Motor neuron (in vitro differentiated cells): ENCODE measurements around the gene C1QTNF9B. TPM values are rescaled to one million over a fixed set of nuclear protein-coding genes. Genes with fewer than 3 reads are reported as not detected.
A peak's percentile ranks its signal among the peaks of the same experiment; 100 is the strongest.

Experiments used
- ATAC-seq, 8 experiments: fragments of 200-7000 bp; cut with Tn5 transposase; replicated peaks in 6 of 8; 2 replicates each; pipeline ENCODE4 v1.8.0; 2021; ENCODE audit warnings: mild to moderate bottlenecking in 8 of 8, moderate library complexity in 8 of 8
- H3K27ac ChIP-seq, 2 donors: fragments of 250-450 bp; sonication (Bioruptor Pico); 2 replicates each; pipeline ENCODE4 v1.9.0; 2021; ENCODE audit warnings: antibody characterized with exemption in 2 of 2, mild to moderate bottlenecking in 2 of 2, moderate library complexity in 1 of 2
- H3K4me1 ChIP-seq, 2 donors: fragments of 250-450 bp; sonication (Bioruptor Pico); replicated peaks in 1 of 2; 2 replicates each; pipeline ENCODE4 v1.6.1; 2021; ENCODE audit warnings: antibody characterized with exemption in 2 of 2, mild to moderate bottlenecking in 2 of 2, moderate library complexity in 1 of 2
- H3K4me3 ChIP-seq, 5 donors: fragments of 250-450 bp; sonication (Bioruptor Pico); 2 replicates each; pipeline ENCODE4 v1.9.0; 2021; ENCODE audit warnings: antibody characterized with exemption in 5 of 5, mild to moderate bottlenecking in 5 of 5, moderate library complexity in 4 of 5
- WGBS, 10 experiments: fragments of 450-650 bp; shearing (Covaris generic); methylation state at CpG; one replicate each; pipeline ENCODE4 v1.0.0; 2022; 5-methylcytosine and 5-hydroxymethylcytosine counted together
- in situ Hi-C, 9 experiments: fragments of 400-800 bp; cut with MboI; loops; one replicate each; pipeline ENCODE4 v1.15.0; 2021; ENCODE audit warnings: low sequenced_read_pairs in 9 of 9, low pct_unique_long_range_greater_than_20kb in 2 of 9; ENCODE audit not compliant: unreplicated experiment in 9 of 9
- total RNA-seq, 8 experiments: library from RNA; unstranded; fragments of 300-600 nt; gene quantifications; 2 replicates each; pipeline versions ENCODE4 v1.2.3 to v1.2.4, GENCODE V29; 2022

The C1QTNF9B gene
- total RNA-seq, 8 experiments from 2014 or later: 0.27 to 1.4 (median 0.64) TPM; not detected in 1

DNA sequence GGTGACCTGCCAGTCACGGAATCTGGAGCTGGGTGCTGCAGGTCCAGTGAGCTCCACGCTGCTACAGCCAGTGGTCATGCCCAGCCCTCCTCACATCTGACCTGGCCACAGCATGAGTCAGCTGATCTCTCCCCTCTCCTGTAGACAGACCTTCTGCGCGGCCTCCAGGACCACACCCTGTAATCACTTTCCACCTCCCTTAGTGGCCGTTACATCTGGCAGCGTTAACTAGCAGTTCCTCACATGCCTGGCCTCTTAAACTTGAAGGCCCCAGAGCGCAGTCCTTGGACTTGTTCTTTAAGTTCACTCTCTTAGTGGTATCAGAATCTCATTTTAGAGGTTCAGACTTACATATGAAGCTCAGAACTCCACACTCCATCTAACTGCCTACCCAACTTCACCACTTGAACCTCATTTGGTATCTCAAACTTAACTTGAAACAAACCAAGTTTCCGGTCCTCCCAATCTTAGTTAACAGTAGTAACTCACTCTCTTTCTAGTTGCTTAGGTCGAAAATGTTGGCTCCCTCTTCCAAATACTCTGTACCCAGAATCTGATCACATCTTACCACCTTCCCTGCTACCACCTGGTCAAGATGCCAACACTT is 30.8 kb downstream of the C1QTNF9B start:
- no peaks in the 10 kb centered on the region for H3K4me1 ChIP-seq
- in situ Hi-C loops: loop anchor here in 4 of 9 experiments (25.0 kb wide), 2 partner anchors 279 to 404 kb away; no protein-coding TSS in a partner anchor
- no peak overlapping the region for H3K27ac ChIP-seq
- WGBS, 10 experiments: 80 to 100% (median 98%) methylated on average over 1 to 5 of the region's 9 CpGs; no CpG with 5 or more reads in 2 of the 10 experiments
- H3K4me3 ChIP-seq: no peak overlapping the region
- peak in 4 of 8 experiments; percentile 32 to 71 (median 51) for ATAC-seq

DNA sequence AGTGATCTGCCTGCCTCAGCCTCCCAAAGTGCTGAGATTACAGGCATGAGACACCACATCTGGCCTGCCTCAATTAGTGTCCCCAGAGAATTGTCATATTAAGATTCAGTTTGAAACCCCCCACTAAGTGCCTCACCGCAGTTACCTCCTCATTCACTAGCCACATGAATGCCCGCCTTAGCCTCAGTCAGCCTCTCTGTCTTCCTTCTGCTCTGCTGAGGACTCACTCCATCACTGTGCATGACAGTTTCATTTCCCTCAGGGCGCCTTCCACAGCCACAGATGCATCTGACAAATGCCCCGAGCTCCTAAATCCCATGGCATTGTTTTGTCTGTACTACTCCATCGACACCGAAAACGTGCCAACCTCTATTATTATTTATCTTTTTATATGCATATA is 31.4 kb downstream of the C1QTNF9B start:
- in situ Hi-C loops: loop anchor here in 4 of 9 experiments (25.0 kb wide), 2 partner anchors 279 to 404 kb away; no protein-coding TSS in a partner anchor
- WGBS, 10 experiments: 77 to 100% (median 90%) methylated on average over 1 to 7 of the region's 7 CpGs; no CpG with 5 or more reads in 4 of the 10 experiments
- H3K4me3 ChIP-seq: no peak overlapping the region

DNA sequence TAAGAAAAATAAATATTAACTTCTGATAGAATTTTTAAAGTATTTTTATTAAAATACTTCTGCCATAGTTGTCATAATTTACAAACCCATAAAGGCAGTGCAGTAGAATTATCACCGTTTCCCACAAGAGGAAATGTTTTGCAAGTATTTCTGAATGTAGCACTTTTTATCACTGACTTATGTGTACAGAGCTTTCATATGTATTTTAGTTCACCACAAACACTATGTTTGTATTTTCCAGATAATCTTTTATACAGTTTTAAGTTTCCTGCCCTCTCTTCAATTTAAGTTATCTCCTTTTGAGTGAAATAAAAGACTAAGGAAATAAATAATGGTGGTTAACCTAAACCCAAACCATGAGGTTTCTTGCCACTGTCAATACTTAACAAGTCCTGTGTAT is 32.3 kb downstream of the C1QTNF9B start:
- in situ Hi-C loops: loop anchor here in 4 of 9 experiments (25.0 kb wide), 2 partner anchors 278 to 403 kb away; no protein-coding TSS in a partner anchor
- Histone ChIP-seq H3K4me3 (no peak overlapping the region), H3K27ac (no peak overlapping the region), H3K4me1 (peaks cover 0 to 3% of the 10 kb centered on the region in 2 donors)
- ATAC-seq: no peak
- WGBS, 10 experiments: 25 to 92% (median 78%) methylated on average over 1 of the region's 1 CpG; no CpG with 5 or more reads in 1 of the 10 experiments

More for the DNA sequence above, 31.4 kb downstream of the C1QTNF9B start:
- H3K27ac ChIP-seq: no peak overlapping the region
- H3K4me1 ChIP-seq: no peaks in the 10 kb centered on the region
- peak in 1 of 8 experiments; percentile 21 for ATAC-seq

DNA sequence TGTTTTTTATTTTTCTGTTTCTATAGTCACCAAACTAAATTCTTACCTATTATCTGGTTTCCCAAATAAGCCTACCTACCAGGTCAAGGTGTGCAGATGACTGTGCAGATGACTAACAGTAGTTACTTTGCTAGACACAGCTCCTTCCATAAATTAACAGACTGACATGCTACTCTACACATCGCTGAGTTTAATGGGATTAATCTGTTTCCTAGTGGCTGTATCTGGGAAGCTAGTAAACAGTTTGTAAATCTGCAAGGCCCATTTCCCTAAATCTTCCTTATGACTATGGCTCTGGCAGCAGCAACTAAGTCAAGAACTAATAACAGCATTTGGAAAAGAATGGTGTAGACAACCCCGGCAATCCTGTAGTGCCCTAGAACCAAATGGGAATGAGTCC is 36.0 kb downstream of the C1QTNF9B start:
- H3K4me3 ChIP-seq: no peak overlapping the region
- H3K4me1 ChIP-seq: peaks cover 0 to 3% of the 10 kb centered on the region in 2 donors
- 67 to 100% (median 90%) methylated on average over 1 to 2 of the region's 2 CpGs; no CpG with 5 or more reads in 1 of the 10 experiments for WGBS, 10 experiments
- H3K27ac ChIP-seq: no peak overlapping the region
- ATAC-seq: no peak
- in situ Hi-C loops: loop anchor here in 4 of 9 experiments (25.0 kb wide), 2 partner anchors 274 to 399 kb away; no protein-coding TSS in a partner anchor

DNA sequence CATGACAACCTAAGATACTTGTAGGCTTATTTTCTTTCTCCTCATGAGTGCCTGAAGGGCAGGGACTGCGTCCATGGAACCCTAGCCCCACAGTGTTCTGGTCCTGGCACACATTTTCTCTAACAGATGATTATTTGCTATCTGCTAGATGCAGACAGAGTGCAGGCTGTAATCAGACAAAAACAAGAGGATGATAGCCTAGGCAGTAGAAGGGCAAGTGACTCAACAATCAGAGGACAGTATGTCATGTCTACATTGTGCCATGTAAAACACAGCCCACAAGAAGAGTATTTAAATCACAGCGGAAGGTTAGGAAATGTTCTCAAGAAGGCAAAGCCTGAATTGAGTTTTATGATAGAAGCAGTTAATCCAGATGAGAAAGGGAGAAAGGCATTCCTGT is 37.4 kb downstream of the C1QTNF9B start:
- in situ Hi-C loops: loop anchor here in 4 of 9 experiments (25.0 kb wide), 2 partner anchors 273 to 398 kb away; no protein-coding TSS in a partner anchor
- WGBS, 10 experiments: 80 to 100% (median 100%) methylated on average over 1 to 2 of the region's 2 CpGs
- Histone ChIP-seq H3K4me3 (no peak overlapping the region), H3K4me1 (peaks cover 0 to 3% of the 10 kb centered on the region in 2 donors), H3K27ac (no peak overlapping the region)
- no peak for ATAC-seq

DNA sequence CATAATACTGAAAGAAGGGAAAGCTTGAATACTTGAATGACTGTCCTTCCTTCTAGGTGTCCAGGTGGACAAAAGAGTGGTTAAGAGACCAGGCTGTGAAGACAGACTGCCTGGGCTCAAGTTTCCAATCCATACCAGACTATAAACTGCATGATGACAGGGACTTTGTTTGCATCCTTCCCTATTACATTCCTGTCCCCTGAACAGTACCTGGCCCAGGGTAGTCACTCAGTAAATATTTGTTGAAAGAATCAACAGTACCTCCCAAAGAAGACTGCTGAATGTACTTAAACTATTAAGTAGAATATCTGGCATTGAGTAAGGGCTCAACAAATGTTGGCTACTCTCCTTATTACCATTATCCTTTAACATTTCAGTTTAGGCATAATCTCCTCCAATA is 37.8 kb downstream of the C1QTNF9B start:
- Histone ChIP-seq H3K27ac (no peak overlapping the region), H3K4me1 (peaks cover 0 to 3% of the 10 kb centered on the region in 2 donors), H3K4me3 (no peak overlapping the region)
- in situ Hi-C loops: loop anchor here in 4 of 9 experiments (25.0 kb wide), 2 partner anchors 272 to 397 kb away; no protein-coding TSS in a partner anchor
- no peak for ATAC-seq

DNA sequence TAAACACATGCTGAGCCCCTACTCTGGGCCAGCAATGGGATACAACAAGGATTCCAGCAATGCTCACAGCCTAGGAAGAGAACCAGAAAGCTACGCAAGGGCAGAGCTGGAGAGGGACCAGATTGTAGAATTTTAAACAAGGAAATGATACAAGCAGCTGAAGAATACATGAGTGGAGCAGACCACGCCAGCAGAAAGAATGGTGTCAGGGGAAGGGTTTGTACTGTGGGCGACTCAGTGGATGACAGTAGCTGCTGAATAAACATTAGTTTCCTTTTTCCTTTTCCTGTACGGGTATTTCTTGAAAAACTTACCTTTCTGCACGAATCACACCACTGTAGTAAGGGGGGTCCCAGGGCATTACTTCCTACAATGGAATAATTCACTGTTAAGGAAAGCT is 38.8 kb downstream of the C1QTNF9B start:
- Histone ChIP-seq H3K4me3 (no peak overlapping the region), H3K27ac (no peak overlapping the region), H3K4me1 (peaks cover 0 to 3% of the 10 kb centered on the region in 2 donors)
- in situ Hi-C loops: loop anchor here in 4 of 9 experiments (25.0 kb wide), 2 partner anchors 271 to 396 kb away; no protein-coding TSS in a partner anchor
- 71 to 100% (median 96%) methylated on average over 1 to 5 of the region's 5 CpGs; no CpG with 5 or more reads in 1 of the 10 experiments for WGBS, 10 experiments
- ATAC-seq: no peak

DNA sequence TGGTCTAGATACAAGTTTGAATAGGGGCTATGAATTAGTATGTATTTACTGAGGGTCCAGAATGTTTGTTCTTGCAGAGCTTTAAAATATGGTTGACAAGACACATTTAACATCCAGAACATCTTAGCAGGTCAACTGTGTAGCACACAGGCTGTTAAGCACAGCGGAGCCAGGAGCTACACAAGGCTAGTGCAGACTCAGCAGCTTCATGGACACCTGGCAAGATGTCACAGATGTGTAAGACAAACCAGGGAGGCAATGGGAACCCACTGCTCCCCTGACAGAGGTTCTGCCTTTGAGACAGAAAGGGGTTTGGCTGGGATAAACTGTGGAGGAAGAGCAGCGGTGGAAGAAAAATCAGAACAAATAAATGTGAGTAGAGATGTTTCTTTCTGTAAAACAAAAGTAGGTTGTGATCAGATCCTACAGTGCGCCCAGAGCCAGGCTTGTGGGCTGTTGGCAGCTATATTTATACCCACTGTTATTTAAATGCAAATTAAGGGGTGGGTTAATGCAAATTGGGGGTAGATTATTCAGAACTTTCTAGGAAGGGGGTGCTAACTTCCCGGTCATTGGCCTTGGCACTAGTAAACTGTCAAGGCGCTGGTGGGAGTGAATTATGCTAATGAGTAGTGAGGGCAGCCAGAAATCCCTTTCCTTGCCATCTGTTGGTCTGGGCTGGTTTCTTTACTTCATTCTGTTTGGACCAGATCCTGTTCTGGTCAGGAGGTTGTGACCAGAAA is 41.1 kb downstream of the C1QTNF9B start:
- in situ Hi-C loops: loop anchor here in 4 of 9 experiments (25.0 kb wide), 2 partner anchors 269 to 394 kb away; no protein-coding TSS in a partner anchor
- no peak overlapping the region for H3K4me3 ChIP-seq
- no peak overlapping the region for H3K27ac ChIP-seq
- WGBS, 10 experiments: 20 to 94% (median 67%) methylated on average over 1 to 4 of the region's 5 CpGs; no CpG with 5 or more reads in 3 of the 10 experiments
- H3K4me1 ChIP-seq: peaks cover 0 to 3% of the 10 kb centered on the region in 2 donors
- ATAC-seq: peak in 7 of 8 experiments; percentile 21 to 91 (median 75)

DNA sequence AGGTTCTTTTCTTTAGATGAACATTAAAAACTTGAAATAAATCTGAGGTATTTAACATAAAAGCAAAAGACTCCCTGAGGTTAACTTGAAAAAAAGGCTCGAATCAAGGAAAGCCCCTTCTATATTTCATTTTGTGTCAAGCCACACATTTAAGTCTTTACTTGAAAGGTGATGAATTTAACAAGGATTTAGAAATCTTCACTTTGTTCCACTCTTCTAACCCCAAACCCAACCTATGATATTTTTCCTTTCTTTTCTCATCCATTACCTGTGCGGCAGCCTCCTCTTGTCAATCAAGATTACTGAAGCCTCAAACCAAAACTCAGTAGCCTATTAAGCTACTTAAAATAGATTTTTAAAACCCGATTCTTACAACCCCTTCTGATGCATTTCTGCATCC is 41.9 kb downstream of the C1QTNF9B start:
- WGBS, 10 experiments: 60 to 100% (median 87%) methylated on average over 1 to 3 of the region's 3 CpGs
- in situ Hi-C loops: loop anchor here in 4 of 9 experiments (25.0 kb wide), 2 partner anchors 268 to 393 kb away; no protein-coding TSS in a partner anchor
- ATAC-seq: no peak
- Histone ChIP-seq H3K4me1 (peaks cover 0 to 2% of the 10 kb centered on the region in 2 donors), H3K4me3 (no peak overlapping the region), H3K27ac (no peak overlapping the region)

DNA sequence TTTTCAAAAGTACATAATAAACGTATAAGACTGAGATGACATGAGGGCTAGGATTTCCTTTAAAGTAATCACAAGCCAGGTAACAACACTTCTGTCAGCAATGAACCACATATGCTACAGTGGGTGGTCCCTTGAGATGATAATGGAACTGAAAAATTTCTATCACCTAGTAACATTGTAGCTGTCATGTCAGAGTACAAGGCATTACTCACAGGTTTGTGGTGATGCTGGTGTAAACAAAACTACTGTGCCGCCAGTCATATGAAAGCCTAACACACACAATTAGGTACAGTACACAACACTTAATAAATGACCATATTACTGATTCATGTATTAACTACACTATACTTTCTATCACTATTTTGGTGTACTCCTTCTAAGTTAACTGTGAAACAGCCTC is 45.0 kb downstream of the C1QTNF9B start:
- Histone ChIP-seq H3K4me1 (no peaks in the 10 kb centered on the region), H3K27ac (no peak overlapping the region), H3K4me3 (no peak overlapping the region)
- 0 to 100% (median 57%) methylated on average over 1 of the region's 2 CpGs; no CpG with 5 or more reads in 5 of the 10 experiments for WGBS, 10 experiments
- in situ Hi-C loops: loop anchor here in 4 of 9 experiments (25.0 kb wide), 2 partner anchors 265 to 390 kb away; no protein-coding TSS in a partner anchor
- ATAC-seq: no peak

DNA sequence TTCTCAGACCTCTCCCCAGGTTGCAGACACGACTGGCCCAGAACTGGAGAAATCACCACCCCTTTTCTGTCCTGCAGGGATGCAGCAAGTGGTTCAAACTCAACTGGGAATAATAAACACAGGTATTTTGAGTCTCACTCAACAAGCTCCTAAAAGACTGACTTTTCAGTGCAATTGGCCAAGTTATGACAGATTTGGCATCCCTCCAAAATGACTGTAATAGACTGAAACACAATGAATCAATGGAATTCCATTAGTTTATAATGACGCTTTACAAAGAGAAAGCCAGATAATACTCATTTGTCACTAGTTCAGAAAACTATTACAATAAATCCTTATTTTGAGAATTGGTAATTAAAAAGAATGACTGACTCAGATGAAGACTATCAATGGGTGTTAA is 46.2 kb downstream of the C1QTNF9B start:
- Histone ChIP-seq H3K27ac (no peak overlapping the region), H3K4me3 (no peak overlapping the region), H3K4me1 (no peaks in the 10 kb centered on the region)
- 50 to 100% (median 94%) methylated on average over 1 to 2 of the region's 2 CpGs; no CpG with 5 or more reads in 1 of the 10 experiments for WGBS, 10 experiments
- no peak for ATAC-seq
- in situ Hi-C loops: loop anchor here in 4 of 9 experiments (25.0 kb wide), 2 partner anchors 264 to 389 kb away; no protein-coding TSS in a partner anchor

DNA sequence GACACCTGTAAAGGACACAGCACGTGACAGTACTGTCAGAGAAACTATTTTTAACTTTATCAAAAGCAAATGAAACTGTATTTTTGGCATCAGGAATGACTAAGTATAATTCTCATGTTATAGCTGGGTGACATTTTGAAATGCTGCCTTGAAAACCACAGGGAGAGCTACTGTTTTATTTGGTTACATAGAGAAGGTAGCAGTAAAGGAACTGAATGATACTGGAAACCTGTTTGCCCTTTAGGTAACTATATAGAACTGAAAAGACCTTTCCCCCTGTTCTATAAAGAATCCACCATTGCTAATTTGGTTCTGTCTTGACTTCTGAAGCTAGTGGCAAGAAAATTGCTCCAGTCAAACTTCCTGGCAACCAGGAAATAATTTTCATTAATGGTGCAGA is 47.2 kb downstream of the C1QTNF9B start:
- ATAC-seq: no peak
- no peak overlapping the region for H3K4me3 ChIP-seq
- 70 to 100% (median 100%) methylated on average over 1 of the region's 1 CpG; no CpG with 5 or more reads in 4 of the 10 experiments for WGBS, 10 experiments
- no peak overlapping the region for H3K27ac ChIP-seq
- in situ Hi-C loops: loop anchor here in 4 of 9 experiments (25.0 kb wide), 2 partner anchors 263 to 388 kb away; no protein-coding TSS in a partner anchor
- H3K4me1 ChIP-seq: no peaks in the 10 kb centered on the region
